HCT116 (cell line): ENCODE data around the gene DSTYK. TPM values are rescaled to one million over a fixed set of nuclear protein-coding genes. Genes with fewer than 3 reads are reported as not detected.

Experiments used
- ATAC-seq: fragments of 200-7000 bp; cut with Tn5 transposase; 2 replicates; pipeline ENCODE4 v1.9.1; 2020; ENCODE audit warnings: mild to moderate bottlenecking, moderate library complexity
- BruUV-seq: library from RNA; stranded (reverse); fragments of 400-500 nt; replicated peaks from 2 replicates; lab custom pipeline; 2021; lab: Mats Ljungman, UMichigan
- CTCF ChIA-PET: fragments of 300-600 bp; sonication (Branson Sonifier 250); formaldehyde crosslinking; loops from one replicate; lab custom pipeline; 2021; ENCODE audit warnings: antibody characterized with exemption; lab: Charles Lee
- POLR2A ChIA-PET: fragments of 300-600, 350-600 bp; sonication (Branson Sonifier 250); formaldehyde crosslinking; loops from one replicate; lab custom pipeline; 2021; ENCODE audit warnings: antibody characterized with exemption; lab: Charles Lee
- RAD21 ChIA-PET, 2 experiments: fragments of 300-600 bp; sonication (Branson Sonifier 250); formaldehyde crosslinking; loops; one replicate each; lab custom pipeline; 2023; ENCODE audit warnings: low total read pairs in 2 of 2; ENCODE audit not compliant: uncharacterized antibody in 2 of 2, unreplicated experiment in 2 of 2, low non-redundant PET in 1 of 2; lab: Charles Lee
- DNase-seq: peaks from one replicate; pipeline ENCODE4 v3.0.0-alpha.2; 2010; ENCODE audit warnings: low read depth, low spot score
- H2AFZ ChIP-seq: fragments of 200-600 bp; shearing (Covaris generic), sonication (generic); 2 replicates; pipeline ENCODE4 v1.6.1; 2017; ENCODE audit warnings: low read depth, mixed run types, mixed read lengths, antibody characterized with exemption, low read length; ENCODE audit not compliant: poor library complexity, severe bottlenecking
- H3K27ac ChIP-seq: 2 replicates; pipeline ENCODE4 v1.5.1; 2012; ENCODE audit warnings: low read depth, low read length
- H3K27me3 ChIP-seq: fragments of 200-600 bp; sonication (generic); 2 replicates; pipeline ENCODE4 v1.6.1; 2016; ENCODE audit warnings: mixed run types, low read length, mixed read lengths; ENCODE audit not compliant: insufficient read depth
- H3K36me3 ChIP-seq, 2 experiments: fragments of 200-500 bp in 1 of 2; fragments of 200-600 bp in 1 of 2; sonication (Bioruptor generic) in 1 of 2; sonication (generic) in 1 of 2; 2 replicates each; pipeline versions ENCODE4 v1.5.1 to v1.6.1; 2014 to 2016; ENCODE audit warnings: low read length in 2 of 2, inconsistent platforms in 1 of 2, mixed read lengths in 1 of 2, mixed run types in 1 of 2; ENCODE audit not compliant: insufficient read depth in 2 of 2, control insufficient read depth in 1 of 2
- H3K4me1 ChIP-seq, 2 experiments: fragments of 200-600 bp in 1 of 2; sonication (generic) in 1 of 2; 2 replicates each; pipeline versions ENCODE4 v1.5.1 to v1.6.1; 2012 to 2017; ENCODE audit warnings: low read length in 2 of 2, inconsistent platforms in 1 of 2, mild to moderate bottlenecking in 1 of 2, mixed read lengths in 1 of 2, mixed run types in 1 of 2, moderate library complexity in 1 of 2; ENCODE audit not compliant: insufficient read depth in 2 of 2, control insufficient read depth in 1 of 2
- H3K4me2 ChIP-seq: fragments of 200-600 bp; sonication (generic); 2 replicates; pipeline ENCODE4 v1.6.1; 2017; ENCODE audit warnings: mixed run types, low read length, mixed read lengths
- H3K4me3 ChIP-seq, 2 experiments: fragments of 200-600 bp in 1 of 2; sonication (generic) in 1 of 2; replicated peaks in 1 of 2; 2 replicates each; pipeline ENCODE4 v1.5.1; 2011 to 2016; ENCODE audit warnings: low read length in 2 of 2, control low read depth in 1 of 2, low read depth in 1 of 2, mild to moderate bottlenecking in 1 of 2, mixed read lengths in 1 of 2, mixed run types in 1 of 2
- H3K79me2 ChIP-seq: fragments of 200-600 bp; sonication (generic); 2 replicates; pipeline ENCODE4 v1.6.1; 2017; ENCODE audit warnings: mild to moderate bottlenecking, mixed run types, low read length, moderate library complexity, mixed read lengths; ENCODE audit not compliant: insufficient read depth
- H3K9ac ChIP-seq: fragments of 200-600 bp; sonication (generic); 2 replicates; pipeline ENCODE4 v1.6.1; 2016; ENCODE audit warnings: low read length, mixed read lengths
- H3K9me2 ChIP-seq: fragments of 200-600 bp; sonication (generic), shearing (Covaris generic); 2 replicates; pipeline ENCODE4 v1.6.1; 2017; ENCODE audit warnings: mixed run types, mild to moderate bottlenecking, moderate library complexity; ENCODE audit not compliant: insufficient read depth
- H3K9me3 ChIP-seq, 2 experiments: fragments of 200-500 bp in 1 of 2; fragments of 200-600 bp in 1 of 2; sonication (Bioruptor generic) in 1 of 2; sonication (generic) in 1 of 2; 2 replicates each; pipeline ENCODE4 v1.6.1; 2014 to 2017; ENCODE audit warnings: low read length in 2 of 2, mixed read lengths in 2 of 2, inconsistent platforms in 1 of 2, low read depth in 1 of 2, mild to moderate bottlenecking in 1 of 2, mixed run types in 1 of 2, moderate library complexity in 1 of 2; ENCODE audit not compliant: control insufficient read depth in 1 of 2, insufficient read depth in 1 of 2
- H4K20me1 ChIP-seq: fragments of 200-600 bp; sonication (generic), shearing (Covaris generic); 2 replicates; pipeline ENCODE4 v1.6.1; 2017; ENCODE audit warnings: mixed run types, mild to moderate bottlenecking, moderate library complexity; ENCODE audit not compliant: insufficient read depth
- CTCF ChIP-seq, 3 experiments: fragments of 200-600 bp in 1 of 3; sonication (generic) in 1 of 3; IDR thresholded peaks in 2 of 3; conservative IDR thresholded peaks in 1 of 3; 2 replicates each; pipeline ENCODE4 v1.5.1; 2012 to 2017; ENCODE audit warnings: low read depth in 2 of 3, low read length in 2 of 3, antibody characterized with exemption in 1 of 3, borderline replicate concordance in 1 of 3, control low read depth in 1 of 3, mild to moderate bottlenecking in 1 of 3, mixed read lengths in 1 of 3, mixed run types in 1 of 3, moderate library complexity in 1 of 3; ENCODE audit not compliant: insufficient read depth in 1 of 3
- EGR1 ChIP-seq: IDR thresholded peaks from 2 replicates; pipeline ENCODE4 v1.6.1; 2012; ENCODE audit warnings: low read depth
- ELF1 ChIP-seq: IDR thresholded peaks from 2 replicates; pipeline ENCODE4 v1.6.1; 2012; ENCODE audit warnings: low read depth, borderline replicate concordance
- EZH2 ChIP-seq: fragments of 200-600 bp; sonication (generic); IDR thresholded peaks from 2 replicates; pipeline ENCODE4 v1.6.1; 2017; ENCODE audit warnings: antibody characterized with exemption, mixed run types
- EZH2phosphoT487 ChIP-seq: fragments of 200-600 bp; IDR thresholded peaks from 2 replicates; pipeline ENCODE4 v1.6.1; 2018; ENCODE audit warnings: antibody characterized with exemption, borderline replicate concordance
- JUND ChIP-seq: IDR thresholded peaks from 2 replicates; pipeline ENCODE4 v1.6.1; 2012
- POLR2A ChIP-seq: IDR thresholded peaks from 2 replicates; pipeline ENCODE4 v1.7.0; 2011; ENCODE audit warnings: borderline replicate concordance; ENCODE audit not compliant: insufficient read depth, insufficient read length; ENCODE audit errors: extremely low read depth
- POLR2AphosphoS5 ChIP-seq: IDR thresholded peaks from 2 replicates; pipeline ENCODE4 v1.6.1; 2011; ENCODE audit warnings: mild to moderate bottlenecking, low read depth, low read length, moderate library complexity
- RAD21 ChIP-seq: IDR thresholded peaks from 2 replicates; pipeline ENCODE4 v1.6.1; 2012; ENCODE audit warnings: low read depth, mild to moderate bottlenecking
- REST ChIP-seq: IDR thresholded peaks from 2 replicates; pipeline ENCODE4 v1.6.1; 2012; ENCODE audit warnings: low read depth
- SIN3A ChIP-seq: IDR thresholded peaks from 2 replicates; pipeline ENCODE4 v1.6.1; 2012; ENCODE audit warnings: low read depth
- TCF7L2 ChIP-seq: IDR thresholded peaks from 2 replicates; pipeline ENCODE4 v1.7.0; 2011; ENCODE audit warnings: borderline replicate concordance, inconsistent platforms; ENCODE audit not compliant: insufficient read depth, insufficient read length; ENCODE audit errors: extremely low read depth
- ZNF274 ChIP-seq: fragments of 200-500 bp; sonication (Bioruptor generic); IDR thresholded peaks from 2 replicates; pipeline ENCODE4 v1.6.1; 2014; ENCODE audit warnings: mild to moderate bottlenecking, low read depth, low read length, inconsistent platforms
- intact Hi-C: fragments of 100-400 bp; cut with micrococcal nuclease; formaldehyde crosslinking; loops from 2 replicates; pipeline ENCODE4 v1.10.0; 2022
- total RNA-seq: library from RNA; stranded (reverse); gene quantifications from one replicate; pipeline ENCODE4 v1.2.1, GENCODE V29; 2021; ENCODE audit not compliant: unreplicated experiment

The DSTYK gene
- total RNA-seq, 1 experiment from 2014 or later = 6.6 TPM

GRCh38 chr1:205229916-205230700, 18.6 kb upstream of the DSTYK start (continued):
- TF ChIP-seq REST (no peak), RAD21 (no peak), SIN3A (no peak), EZH2 (no peak), POLR2AphosphoS5 (no peak), EZH2phosphoT487 (no peak), ELF1 (no peak), ZNF274 (no peak)

- Histone ChIP-seq H3K4me1 (peaks cover 11 to 28% of the 10 kb centered on the region in 2 experiments; a peak in 3 of 4 replicates), H2AFZ (no peak overlapping the region), H3K9ac (peak overlapping the region; percentile 39; the same call in 1 of the 2 replicates), H3K9me2 (no peaks in the 10 kb centered on the region), H3K36me3 (no peaks in the 10 kb centered on the region), H3K4me3 (peak overlapping the region; percentile 54 to 67), H3K4me2 (peak overlapping the region; percentile 98), H3K9me3 (no peaks in the 10 kb centered on the region), H3K27ac (no peak overlapping the region), H4K20me1 (no peaks in the 10 kb centered on the region), H3K79me2 (no peaks in the 10 kb centered on the region), H3K27me3 (no peaks in the 10 kb centered on the region)
- CTCF ChIA-PET = interaction anchor here (0.6 to 3.9 kb wide), 18 partner anchors 8 to 295 kb away, joined by 3 to 66 read pairs (median 6); no protein-coding TSS in a partner anchor
- BruUV-seq = no TSS peak
- ATAC-seq (peak; percentile 70), DNase-seq (peak; percentile 48)
- intact Hi-C loops = loop anchor here (1.0 kb wide), 1 partner anchor 27 kb away; no protein-coding TSS in a partner anchor
- RAD21 ChIA-PET = interaction anchor here (0.6 to 2.7 kb wide), 11 partner anchors 22 to 543 kb away, joined by 3 to 20 read pairs (median 4); no protein-coding TSS in a partner anchor
- TF ChIP-seq POLR2A (no peak), TCF7L2 (no peak), CTCF (IDR thresholded peaks at IDR 0.05 in 2 of 3, conservative IDR thresholded peaks at IDR 0.05 in 1 of 3; ENCODE audit: borderline replicate concordance in 1 of 3, insufficient read depth in 1 of 3, low read depth in 2 of 3, low read length in 2 of 3) (peak in 2 of 3 experiments; percentile 26 to 27; a peak in 1 of 6 replicates), EGR1 (peak; percentile 61; the same call in 1 of the 2 replicates), EZH2 (no peak), RAD21 (peak; percentile 58), JUND (no peak)
- POLR2A ChIA-PET = interaction anchor here (0.7 to 1.2 kb wide), 4 partner anchors 14 to 96 kb away, joined by 3 to 4 read pairs (median 4); no protein-coding TSS in a partner anchor
Observed at GRCh38 chr1:205229399-205229871, 17.9 kb upstream of the DSTYK start.
